Ovary (tissue), 3 donors: ENCODE results near the gene RPS6KL1.

Experiments used
- CTCF ChIP-seq, 3 donors: fragments of 450-650 bp in 2 of 3; fragments of 200-600 bp in 1 of 3; IDR thresholded peaks; one replicate each; pipeline versions ENCODE4 v1.5.1 to v1.8.0; 2016 to 2022; ENCODE audit warnings: antibody characterized with exemption in 3 of 3, mild to moderate bottlenecking in 1 of 3
- POLR2A ChIP-seq: fragments of 450-650 bp; IDR thresholded peaks from one replicate; pipeline ENCODE4 v1.6.1; 2017; ENCODE audit warnings: antibody characterized with exemption, mild to moderate bottlenecking, moderate library complexity
- donor health status: DM: no; HTN: no; CAD: no.

GRCh38 chr14:74945261-74945851 is 22.3 kb upstream of the RPS6KL1 start:
- TF ChIP-seq CTCF (IDR thresholded peaks at IDR 0.05) (no peak), POLR2A (no peak)
